GM21390 (cell line): ENCODE measurements around the gene RARA.

ENCODE experiments used
- ATAC-seq: cut with Tn5 transposase; IDR thresholded peaks from one replicate; pipeline ENCODE4 v1.9.1; 2021; ENCODE audit not compliant: unreplicated experiment

The RARA gene

GRCh38 chr17:40309031-40309948 is at the start of gene RARA:
TSS of gene RARA (plus strand) at chr17:40309180. CDS start at chr17:40331219, 22,039 bp downstream.
- ATAC-seq, result no peak

DNA sequence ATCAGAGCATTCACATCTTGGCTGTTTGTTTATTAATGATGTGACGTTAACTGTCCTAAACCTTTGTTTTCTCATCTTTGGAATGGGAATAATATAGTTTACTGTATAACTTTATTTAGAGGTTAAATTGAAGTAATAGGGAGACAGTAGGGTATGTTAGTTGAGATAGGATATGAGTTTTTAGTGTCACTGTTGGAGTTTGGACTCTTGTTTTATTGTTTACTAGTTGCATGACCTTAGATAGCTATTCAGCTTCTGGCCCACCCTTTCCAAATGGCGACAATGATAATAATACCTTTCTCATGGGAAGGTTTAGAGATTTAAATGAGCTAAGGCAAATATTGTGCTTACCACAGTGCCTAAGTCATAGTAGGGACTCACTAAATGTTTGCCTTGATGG is 49.5 kb upstream of the RARA start:
- no peak for ATAC-seq

DNA sequence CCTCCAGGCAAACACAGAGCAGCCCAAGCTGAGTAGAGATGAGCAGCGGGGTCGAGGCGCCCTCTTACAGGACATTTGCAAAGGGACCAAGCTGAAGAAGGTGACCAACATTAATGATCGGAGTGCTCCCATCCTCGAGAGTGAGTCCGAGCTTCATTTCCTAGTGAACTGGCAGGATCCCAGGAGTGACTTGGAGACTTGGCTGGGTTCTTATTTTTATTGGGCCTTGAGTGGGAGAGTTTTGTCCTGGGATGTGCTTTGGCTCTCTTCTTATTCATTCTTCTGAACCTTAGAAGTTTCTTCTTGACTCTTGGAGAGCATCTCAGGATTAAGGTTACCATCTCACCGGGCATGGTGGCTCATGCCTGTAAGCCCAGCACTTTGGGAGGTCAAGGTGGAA is 48.5 kb upstream of the RARA start:
- ATAC-seq, result no peak

DNA sequence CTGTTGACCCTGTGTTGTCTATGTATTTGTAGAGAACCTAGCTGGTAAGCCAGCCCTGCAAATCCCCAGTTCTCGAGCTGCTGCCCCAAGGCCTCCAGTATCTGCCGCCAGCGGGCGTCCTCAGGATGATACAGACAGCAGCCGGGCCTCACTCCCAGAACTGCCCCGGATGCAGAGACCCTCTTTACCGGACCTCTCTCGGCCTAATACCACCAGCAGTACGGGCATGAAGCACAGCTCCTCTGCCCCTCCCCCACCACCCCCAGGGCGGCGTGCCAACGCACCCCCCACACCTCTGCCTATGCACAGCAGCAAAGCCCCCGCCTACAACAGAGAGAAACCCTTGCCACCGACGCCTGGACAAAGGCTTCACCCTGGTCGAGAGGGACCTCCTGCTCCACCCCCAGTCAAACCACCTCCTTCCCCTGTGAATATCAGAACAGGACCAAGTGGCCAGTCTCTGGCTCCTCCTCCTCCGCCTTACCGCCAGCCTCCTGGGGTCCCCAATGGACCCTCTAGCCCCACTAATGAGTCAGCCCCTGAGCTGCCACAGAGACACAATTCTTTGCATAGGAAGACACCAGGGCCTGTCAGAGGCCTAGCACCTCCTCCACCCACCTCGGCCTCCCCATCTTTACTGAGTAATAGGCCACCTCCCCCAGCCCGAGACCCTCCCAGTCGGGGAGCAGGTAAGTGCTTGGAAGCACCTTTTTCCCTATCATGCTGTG is 44.4 kb upstream of the RARA start:
- ATAC-seq, result no peak

DNA sequence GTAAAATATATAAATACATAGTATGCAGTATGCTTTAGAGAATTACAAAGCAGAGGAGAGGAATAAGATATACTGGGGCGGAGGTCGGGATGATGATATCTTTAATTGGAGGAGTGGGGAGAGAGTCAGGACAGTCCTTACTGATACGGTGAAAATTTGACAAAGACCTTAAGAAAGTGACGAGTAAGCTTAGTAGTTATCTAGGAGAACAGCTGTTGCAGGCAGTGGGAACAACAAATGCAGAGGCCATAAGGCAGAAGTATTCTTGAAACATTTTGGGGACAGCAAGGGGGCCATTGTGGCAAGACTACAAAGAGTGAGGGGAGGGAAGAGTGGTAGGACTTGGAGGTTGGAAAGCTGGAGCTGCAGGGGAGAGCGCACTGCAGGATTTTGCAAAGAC is 43.6 kb upstream of the RARA start:
- ATAC-seq, result no peak

DNA sequence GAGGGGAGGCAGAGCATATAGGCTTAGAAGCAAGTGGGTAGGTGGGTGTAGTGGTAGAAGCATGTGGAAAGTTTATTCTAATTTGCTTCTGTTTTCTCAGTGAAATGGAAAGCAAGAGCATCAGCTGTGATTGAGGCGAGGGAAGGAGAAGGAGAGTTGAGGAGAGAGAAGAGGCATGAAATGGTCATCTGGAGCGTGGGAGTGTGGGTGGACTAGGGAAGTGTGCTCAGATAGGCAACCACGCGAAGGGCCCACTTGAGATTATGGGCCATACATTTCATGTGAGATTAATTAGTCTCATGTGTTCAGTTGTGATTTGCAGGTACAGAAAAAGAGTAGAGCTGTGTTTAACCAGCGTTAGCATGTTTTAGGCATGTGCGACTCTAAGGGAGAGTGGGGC is 42.1 kb upstream of the RARA start:
- ATAC-seq, result no peak

DNA sequence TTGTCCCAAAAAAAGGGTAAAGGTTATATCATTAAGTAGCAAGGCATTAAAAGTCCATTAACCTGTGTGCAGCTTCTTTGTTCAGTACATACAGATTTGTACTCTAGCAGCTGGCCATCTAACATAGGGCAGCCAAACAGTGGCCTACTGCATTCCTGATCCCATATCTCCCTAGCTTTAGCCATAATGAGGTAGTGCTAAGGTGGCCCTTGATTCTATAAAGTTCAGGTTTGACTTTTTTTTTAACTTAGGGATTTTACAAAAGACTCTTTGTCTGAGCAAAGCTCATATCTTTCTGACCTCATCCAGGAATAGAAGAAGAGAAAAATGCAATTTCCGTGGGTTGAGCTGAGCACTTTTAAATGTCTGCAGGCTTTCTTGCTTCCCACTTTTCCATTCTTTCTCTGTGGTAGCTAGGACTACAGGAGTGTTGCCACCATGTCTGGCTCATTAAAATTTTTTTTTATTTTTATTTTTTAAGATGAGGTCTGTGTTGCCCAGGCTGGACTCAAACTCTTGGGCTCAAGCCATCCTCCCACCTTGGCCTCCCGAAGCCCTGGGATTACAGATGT is 40.8 kb upstream of the RARA start:
- ATAC-seq, result no peak

GRCh38 chr17:40278414-40278813 is 30.6 kb upstream of the RARA start:
- ATAC-seq, result no peak

DNA sequence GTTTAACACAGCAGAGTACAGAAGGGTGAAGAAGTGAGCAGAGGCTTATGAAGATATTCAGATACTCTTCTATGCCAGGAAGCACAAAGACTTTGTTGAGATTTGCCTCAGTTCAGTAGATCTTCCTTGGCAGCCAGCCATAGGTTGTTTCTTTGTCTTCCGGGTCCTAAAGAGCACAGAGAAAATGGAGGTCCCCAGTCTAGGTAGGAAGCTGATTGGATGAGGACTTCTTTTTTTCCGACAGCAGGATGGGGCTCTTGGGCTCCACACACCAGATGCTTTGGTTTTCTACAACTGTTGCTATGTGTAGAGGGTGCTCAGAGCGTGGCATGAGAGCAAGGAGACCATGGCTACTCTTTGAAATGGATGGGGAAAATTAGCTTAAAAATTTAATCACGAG is 29.6 kb upstream of the RARA start:
- no peak for ATAC-seq

GRCh38 chr17:40281663-40282062 is 27.3 kb upstream of the RARA start:
- ATAC-seq, result no peak

DNA sequence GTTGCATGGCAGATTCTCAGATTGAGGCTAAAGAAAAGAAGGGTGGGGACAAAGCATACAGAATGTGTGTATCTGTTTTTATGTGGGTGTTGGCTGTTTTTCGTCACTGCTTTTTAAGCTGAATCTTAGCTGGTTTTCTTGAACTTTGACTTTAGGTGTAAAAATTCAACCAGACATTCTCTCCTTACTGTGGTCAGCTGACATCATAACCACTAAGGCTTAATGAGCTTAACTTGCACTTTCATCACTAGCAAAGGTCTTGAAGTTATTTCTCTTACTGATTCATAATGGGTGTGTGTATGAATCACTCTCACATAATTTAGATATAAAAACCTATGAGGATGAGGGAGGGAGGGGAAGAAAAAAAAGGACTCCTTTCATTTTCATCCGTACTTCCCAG is 25.3 kb upstream of the RARA start:
- ATAC-seq, result no peak

DNA sequence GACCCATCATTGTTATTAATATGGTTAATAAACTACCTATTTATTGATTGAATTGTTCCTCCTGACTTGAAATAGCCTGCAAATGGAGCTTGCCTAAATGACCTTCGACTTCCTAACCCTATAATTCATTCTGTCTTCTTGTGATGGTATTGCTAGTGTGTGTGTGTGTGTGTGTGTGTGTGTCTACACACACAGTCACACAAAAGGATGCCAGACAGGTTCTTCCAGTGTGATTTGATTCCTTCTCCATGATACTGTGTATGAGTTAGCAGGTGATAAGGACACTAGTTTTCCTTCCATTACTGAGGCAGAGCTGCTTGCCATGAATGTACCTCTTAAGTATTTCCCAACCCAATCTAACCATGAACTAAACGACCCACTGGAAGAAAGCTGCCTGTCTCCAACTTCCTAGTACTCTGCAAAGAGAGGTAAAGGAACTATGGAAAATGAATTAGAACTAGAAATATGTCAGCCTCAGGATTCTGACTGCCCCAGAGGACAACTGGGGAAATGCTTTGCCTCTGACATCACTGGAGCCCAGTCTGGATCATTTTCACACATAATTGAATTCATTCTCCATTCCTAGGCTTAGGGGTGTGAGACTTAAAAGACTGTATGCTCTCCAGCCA is 24.8 kb upstream of the RARA start:
- ATAC-seq, result no peak

DNA sequence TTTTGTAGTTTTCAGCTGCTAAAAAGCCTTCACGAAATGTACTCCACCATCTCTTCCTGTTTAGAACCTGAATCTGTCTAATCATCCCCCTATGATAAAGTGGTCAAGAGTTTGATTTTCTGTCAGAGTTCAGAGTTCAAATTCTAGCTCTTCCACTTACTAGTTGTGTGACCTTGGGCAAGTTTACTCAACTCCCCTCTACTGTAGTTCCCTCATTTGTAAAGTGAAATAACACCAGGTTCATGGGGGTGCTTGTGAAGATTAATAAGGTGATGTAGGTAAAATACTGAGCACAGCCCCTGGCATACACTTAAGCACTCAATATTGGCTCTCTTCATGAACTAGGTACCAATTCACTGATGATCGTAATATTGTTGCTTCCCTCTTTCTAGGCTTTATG is 22.5 kb upstream of the RARA start:
- ATAC-seq, result no peak

GRCh38 chr17:40287159-40287493 is 21.9 kb upstream of the RARA start:
- peak; percentile 12 for ATAC-seq

DNA sequence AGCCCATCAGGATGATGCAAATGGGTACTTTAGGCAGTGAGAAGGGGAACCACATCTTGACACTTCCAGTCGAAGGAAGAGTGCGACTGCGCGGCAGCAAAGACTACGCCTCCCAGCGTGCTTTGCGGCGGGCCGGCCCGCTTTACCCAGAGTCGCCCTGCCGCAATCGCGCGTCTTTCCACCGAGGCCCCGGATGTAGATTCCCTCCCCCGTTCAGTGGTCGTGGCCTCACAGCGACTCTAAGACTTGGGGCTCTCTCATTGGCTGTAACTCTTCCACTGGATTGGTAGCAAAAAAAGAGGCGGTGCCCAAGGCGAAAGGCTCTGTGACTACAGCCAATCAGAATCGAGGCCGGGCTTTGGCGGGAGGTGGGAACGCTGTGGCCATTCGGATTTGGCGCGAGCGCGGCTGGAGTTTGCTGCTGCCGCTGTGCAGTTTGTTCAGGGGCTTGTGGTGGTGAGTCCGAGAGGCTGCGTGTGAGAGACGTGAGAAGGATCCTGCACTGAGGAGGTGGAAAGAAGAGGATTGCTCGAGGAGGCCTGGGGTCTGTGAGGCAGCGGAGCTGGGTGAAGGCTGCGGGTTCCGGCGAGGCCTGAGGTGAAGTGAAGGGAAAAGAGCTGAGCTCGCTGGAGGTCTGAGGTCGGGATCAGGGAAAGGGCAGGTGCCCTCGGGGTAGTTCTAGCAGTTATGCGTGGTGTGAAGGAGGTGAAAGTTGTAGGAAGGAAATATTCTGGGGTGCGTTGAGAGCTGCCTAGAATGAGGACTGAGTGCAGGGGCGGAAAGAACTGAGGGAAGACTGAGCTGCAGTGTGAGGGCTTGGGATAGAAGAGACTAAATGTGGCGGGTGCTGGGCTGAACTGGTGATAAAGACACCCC is 21.2 kb upstream of the RARA start, which contains the start of gene CDC6:
CDC6 (plus strand) TSS at position 386 of the 876 bp plus-strand sequence. CDS start 1,542 bp downstream, outside the sequence.
- peak; percentile 89 for ATAC-seq

- ATAC-seq, result no peak
Measured at GRCh38 chr17:40290629-40291280, 18.2 kb upstream of the RARA start.

- ATAC-seq, result no peak
Measured at GRCh38 chr17:40291281-40291664, 17.7 kb upstream of the RARA start.

DNA sequence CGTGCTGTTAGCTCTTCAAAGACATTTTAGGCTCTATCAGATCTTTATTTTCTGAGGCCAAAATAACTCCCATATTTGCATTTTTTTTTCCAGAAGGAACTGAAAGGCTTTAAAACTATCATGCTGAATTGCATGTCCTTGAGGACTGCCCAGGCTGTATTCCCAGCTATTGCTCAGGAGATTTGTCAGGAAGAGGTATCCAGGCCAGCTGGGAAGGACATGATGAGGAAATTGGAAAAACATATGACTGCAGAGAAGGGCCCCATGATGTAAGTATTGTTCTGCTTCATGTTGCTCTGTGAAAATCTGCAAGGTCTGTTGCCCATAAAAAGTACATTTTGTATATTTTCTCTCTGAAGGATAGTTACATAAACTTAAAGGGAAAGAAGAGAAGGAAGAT is 15.6 kb upstream of the RARA start:
- no peak for ATAC-seq

GRCh38 chr17:40295488-40296436 is 13.2 kb upstream of the RARA start:
- ATAC-seq, result no peak
